WTC11 (cell line): ENCODE data around the gene MYOF. TPM values are rescaled to one million over a fixed set of nuclear protein-coding genes. Genes with fewer than 3 reads are reported as not detected.

Experiments
- ATAC-seq: fragments of 200-7000 bp; cut with Tn5 transposase; 2 replicates; pipeline ENCODE4 v1.10.0; 2021; ENCODE audit warnings: mild to moderate bottlenecking, moderate library complexity
- CTCF ChIA-PET: fragments of 300-600 bp; sonication (Branson Sonifier 250); formaldehyde crosslinking; loops from one replicate; lab custom pipeline; 2021; ENCODE audit warnings: antibody characterized with exemption; lab: Charles Lee
- POLR2A ChIA-PET: fragments of 350-600 bp; sonication (Branson Sonifier 250); formaldehyde crosslinking; loops from one replicate; lab custom pipeline; 2021; ENCODE audit warnings: antibody characterized with exemption; lab: Charles Lee
- DNase-seq: peaks from one replicate; pipeline ENCODE4 v3.0.0; 2021; ENCODE audit warnings: low spot score
- H3K27ac Mint-ChIP-seq: 2 replicates; pipeline ENCODE4 v1.8.0; 2021; ENCODE audit warnings: mixed read lengths
- H3K27me3 Mint-ChIP-seq: 2 replicates; pipeline ENCODE4 v1.8.0; 2021; ENCODE audit warnings: low read depth, mild to moderate bottlenecking, moderate library complexity, mixed read lengths
- H3K36me3 Mint-ChIP-seq: 2 replicates; pipeline ENCODE4 v1.8.0; 2021; ENCODE audit warnings: mixed read lengths
- H3K4me1 Mint-ChIP-seq: 2 replicates; pipeline ENCODE4 v1.8.0; 2022; ENCODE audit warnings: mixed read lengths
- H3K4me3 Mint-ChIP-seq: 2 replicates; pipeline ENCODE4 v1.8.0; 2021; ENCODE audit warnings: mild to moderate bottlenecking, moderate library complexity, mixed read lengths
- H3K9me3 Mint-ChIP-seq: 2 replicates; pipeline ENCODE4 v1.8.0; 2021; ENCODE audit warnings: mixed read lengths
- AR ChIP-seq: fragments of 250-450 bp; sonication (Bioruptor Pico); IDR thresholded peaks from 2 replicates; pipeline ENCODE4 v1.9.0; 2021; ENCODE audit warnings: mild to moderate bottlenecking
- ATF1 ChIP-seq: sonication (generic); formaldehyde crosslinking; IDR thresholded peaks from 2 replicates; pipeline ENCODE4 v1.8.1; 2023; ENCODE audit warnings: mild to moderate bottlenecking, moderate library complexity, missing genetic modification reagents
- ATF2 ChIP-seq: sonication (generic); formaldehyde crosslinking; IDR thresholded peaks from 2 replicates; pipeline ENCODE4 v1.8.1; 2022; ENCODE audit warnings: low read depth, missing genetic modification reagents, borderline replicate concordance
- E2F4 ChIP-seq: sonication (generic); formaldehyde crosslinking; IDR thresholded peaks from 2 replicates; pipeline ENCODE4 v1.8.1; 2022; ENCODE audit warnings: low read depth, mild to moderate bottlenecking, moderate library complexity, missing genetic modification reagents, borderline replicate concordance
- ELF4 ChIP-seq: sonication (generic); formaldehyde crosslinking; IDR thresholded peaks from 2 replicates; pipeline ENCODE4 v1.8.1; 2022; ENCODE audit warnings: low read depth, mild to moderate bottlenecking, moderate library complexity, missing genetic modification reagents
- GTF2I ChIP-seq: fragments of 250-450 bp; sonication (Bioruptor Pico); conservative IDR thresholded peaks from 2 replicates; pipeline ENCODE4 v1.4.0; 2021; ENCODE audit warnings: mild to moderate bottlenecking
- HMGA2 ChIP-seq: fragments of 250-450 bp; sonication (Bioruptor Pico); IDR thresholded peaks from 2 replicates; pipeline ENCODE4 v1.4.0; 2021; ENCODE audit warnings: mild to moderate bottlenecking, moderate library complexity
- IRF2 ChIP-seq: sonication (generic); formaldehyde crosslinking; IDR thresholded peaks from 2 replicates; pipeline ENCODE4 v1.8.0; 2022; ENCODE audit warnings: low read depth, missing genetic modification reagents, borderline replicate concordance
- KAT7 ChIP-seq: sonication (generic); formaldehyde crosslinking; IDR thresholded peaks from 2 replicates; pipeline ENCODE4 v1.8.1; 2023; ENCODE audit warnings: missing genetic modification reagents, mild to moderate bottlenecking, borderline replicate concordance
- MXD4 ChIP-seq: fragments of 250-450 bp; sonication (Bioruptor Pico); IDR thresholded peaks from 2 replicates; pipeline ENCODE4 v1.8.0; 2021; ENCODE audit warnings: mild to moderate bottlenecking, moderate library complexity, borderline replicate concordance
- NFATC4 ChIP-seq: fragments of 250-450 bp; sonication (Bioruptor Pico); IDR thresholded peaks from 2 replicates; pipeline ENCODE4 v1.9.0; 2021; ENCODE audit warnings: mild to moderate bottlenecking
- OVOL2 ChIP-seq: fragments of 250-450 bp; sonication (Bioruptor Pico); IDR thresholded peaks from 2 replicates; pipeline ENCODE4 v1.9.0; 2021; ENCODE audit warnings: mild to moderate bottlenecking, borderline replicate concordance
- RORB ChIP-seq: fragments of 250-450 bp; sonication (Bioruptor Pico); IDR thresholded peaks from 2 replicates; pipeline ENCODE4 v1.9.0; 2021; ENCODE audit warnings: mild to moderate bottlenecking
- SOX15 ChIP-seq: fragments of 250-450 bp; sonication (Bioruptor Pico); IDR thresholded peaks from 2 replicates; pipeline ENCODE4 v1.9.0; 2021; ENCODE audit warnings: mild to moderate bottlenecking
- TEAD1 ChIP-seq: sonication (generic); formaldehyde crosslinking; IDR thresholded peaks from 2 replicates; pipeline ENCODE4 v1.8.0; 2022; ENCODE audit warnings: mild to moderate bottlenecking, missing genetic modification reagents
- TEAD4 ChIP-seq: sonication (generic); formaldehyde crosslinking; IDR thresholded peaks from 2 replicates; pipeline ENCODE4 v1.8.0; 2022; ENCODE audit warnings: mild to moderate bottlenecking, missing genetic modification reagents
- ZBTB21 ChIP-seq: sonication (generic); formaldehyde crosslinking; IDR thresholded peaks from 2 replicates; pipeline ENCODE4 v1.8.1; 2023; ENCODE audit warnings: mild to moderate bottlenecking, missing genetic modification reagents, borderline replicate concordance
- ZNF138 ChIP-seq: sonication (generic); formaldehyde crosslinking; conservative IDR thresholded peaks from 2 replicates; pipeline ENCODE4 v1.8.1; 2022; ENCODE audit warnings: mild to moderate bottlenecking, moderate library complexity, missing genetic modification reagents
- ZNF219 ChIP-seq: sonication (generic); formaldehyde crosslinking; IDR thresholded peaks from 2 replicates; pipeline ENCODE4 v1.8.0; 2023; ENCODE audit warnings: missing genetic modification reagents, mild to moderate bottlenecking, borderline replicate concordance
- ZNF232 ChIP-seq: sonication (generic); formaldehyde crosslinking; IDR thresholded peaks from 2 replicates; pipeline ENCODE4 v1.8.0; 2022; ENCODE audit warnings: mild to moderate bottlenecking, missing genetic modification reagents
- ZNF281 ChIP-seq: sonication (generic); formaldehyde crosslinking; IDR thresholded peaks from 2 replicates; pipeline ENCODE4 v1.8.0; 2023; ENCODE audit warnings: mild to moderate bottlenecking, missing genetic modification reagents
- ZNF416 ChIP-seq: fragments of 250-450 bp; sonication (Bioruptor Pico); IDR thresholded peaks from 2 replicates; pipeline ENCODE4 v1.9.0; 2021; ENCODE audit warnings: mild to moderate bottlenecking, inconsistent platforms
- total RNA-seq: library from RNA; stranded (reverse); gene quantifications from 3 replicates; pipeline ENCODE4 v1.2.3, GENCODE V29; 2021
- TF ChIP-seq, protein P1 (sequence below): sonication (generic); formaldehyde crosslinking; IDR thresholded peaks from 2 replicates; pipeline ENCODE4 v1.8.1; 2022; ENCODE audit warnings: mild to moderate bottlenecking, missing genetic modification reagents, moderate library complexity, borderline replicate concordance
- TF ChIP-seq, protein P2 (sequence below): fragments of 200-600 bp; IDR thresholded peaks from 2 replicates; pipeline ENCODE4 v1.8.0; 2022; ENCODE audit warnings: antibody characterized with exemption
- TF ChIP-seq, protein P3 (sequence below): sonication (generic); formaldehyde crosslinking; conservative IDR thresholded peaks from 2 replicates; pipeline ENCODE4 v1.8.1; 2022; ENCODE audit warnings: mild to moderate bottlenecking, missing genetic modification reagents
- TF ChIP-seq, protein P4 (sequence below): sonication (generic); formaldehyde crosslinking; IDR thresholded peaks from 2 replicates; pipeline ENCODE4 v1.8.0; 2022; ENCODE audit warnings: mild to moderate bottlenecking, missing genetic modification reagents

MYOF gene
- total RNA-seq, 1 experiment from 2014 or later, result 1.8 TPM

GRCh38 chr10:93267521-93267920 is 214.6 kb downstream of the MYOF start (continued):
- TF ChIP-seq IRF2 (CRISPR knock-in tag) (no peak), TEAD4 (no peak), OVOL2 (CRISPR knock-in tag) (no peak), E2F4 (no peak), ZNF232 (CRISPR knock-in tag) (no peak), HMGA2 (no peak), ELF4 (CRISPR knock-in tag) (no peak), SOX15 (CRISPR knock-in tag) (no peak), GTF2I (no peak), ZNF138 (no peak), AR (CRISPR knock-in tag) (no peak)

GRCh38 chr10:93266858-93267257 is 215.3 kb downstream of the MYOF start:
- ChIA-PET CTCF (no interaction called here), POLR2A (no interaction called here)
- DNase-seq, result no peak
- no peak overlapping the region for H3K27ac Mint-ChIP-seq
- H3K9me3 Mint-ChIP-seq, result peaks cover 44% of the 10 kb centered on the region
- no peak for ATAC-seq
- peaks cover 45% of the 10 kb centered on the region for H3K36me3 Mint-ChIP-seq
- H3K27me3 Mint-ChIP-seq, result peaks cover 40% of the 10 kb centered on the region
- no peak overlapping the region for H3K4me3 Mint-ChIP-seq
- H3K4me1 Mint-ChIP-seq, result peaks cover 31% of the 10 kb centered on the region
- TF ChIP-seq ATF2 (CRISPR knock-in tag) (no peak), OVOL2 (CRISPR knock-in tag) (no peak), ZNF416 (CRISPR knock-in tag) (no peak), RORB (CRISPR knock-in tag) (no peak), MXD4 (CRISPR knock-in tag) (no peak), KAT7 (CRISPR knock-in tag) (no peak), ZBTB21 (CRISPR knock-in tag) (no peak), ZNF281 (no peak), TEAD1 (CRISPR knock-in tag) (no peak), NFATC4 (CRISPR knock-in tag) (no peak), ZNF219 (no peak), ATF1 (CRISPR knock-in tag) (no peak)
- TF ChIP-seq, protein P1, sequence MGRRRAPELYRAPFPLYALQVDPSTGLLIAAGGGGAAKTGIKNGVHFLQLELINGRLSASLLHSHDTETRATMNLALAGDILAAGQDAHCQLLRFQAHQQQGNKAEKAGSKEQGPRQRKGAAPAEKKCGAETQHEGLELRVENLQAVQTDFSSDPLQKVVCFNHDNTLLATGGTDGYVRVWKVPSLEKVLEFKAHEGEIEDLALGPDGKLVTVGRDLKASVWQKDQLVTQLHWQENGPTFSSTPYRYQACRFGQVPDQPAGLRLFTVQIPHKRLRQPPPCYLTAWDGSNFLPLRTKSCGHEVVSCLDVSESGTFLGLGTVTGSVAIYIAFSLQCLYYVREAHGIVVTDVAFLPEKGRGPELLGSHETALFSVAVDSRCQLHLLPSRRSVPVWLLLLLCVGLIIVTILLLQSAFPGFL, result no peak
- TF ChIP-seq, protein P2, sequence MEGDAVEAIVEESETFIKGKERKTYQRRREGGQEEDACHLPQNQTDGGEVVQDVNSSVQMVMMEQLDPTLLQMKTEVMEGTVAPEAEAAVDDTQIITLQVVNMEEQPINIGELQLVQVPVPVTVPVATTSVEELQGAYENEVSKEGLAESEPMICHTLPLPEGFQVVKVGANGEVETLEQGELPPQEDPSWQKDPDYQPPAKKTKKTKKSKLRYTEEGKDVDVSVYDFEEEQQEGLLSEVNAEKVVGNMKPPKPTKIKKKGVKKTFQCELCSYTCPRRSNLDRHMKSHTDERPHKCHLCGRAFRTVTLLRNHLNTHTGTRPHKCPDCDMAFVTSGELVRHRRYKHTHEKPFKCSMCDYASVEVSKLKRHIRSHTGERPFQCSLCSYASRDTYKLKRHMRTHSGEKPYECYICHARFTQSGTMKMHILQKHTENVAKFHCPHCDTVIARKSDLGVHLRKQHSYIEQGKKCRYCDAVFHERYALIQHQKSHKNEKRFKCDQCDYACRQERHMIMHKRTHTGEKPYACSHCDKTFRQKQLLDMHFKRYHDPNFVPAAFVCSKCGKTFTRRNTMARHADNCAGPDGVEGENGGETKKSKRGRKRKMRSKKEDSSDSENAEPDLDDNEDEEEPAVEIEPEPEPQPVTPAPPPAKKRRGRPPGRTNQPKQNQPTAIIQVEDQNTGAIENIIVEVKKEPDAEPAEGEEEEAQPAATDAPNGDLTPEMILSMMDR, result no peak
- TF ChIP-seq, protein P3, sequence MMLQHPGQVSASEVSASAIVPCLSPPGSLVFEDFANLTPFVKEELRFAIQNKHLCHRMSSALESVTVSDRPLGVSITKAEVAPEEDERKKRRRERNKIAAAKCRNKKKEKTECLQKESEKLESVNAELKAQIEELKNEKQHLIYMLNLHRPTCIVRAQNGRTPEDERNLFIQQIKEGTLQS, result no peak
- TF ChIP-seq, protein P4, sequence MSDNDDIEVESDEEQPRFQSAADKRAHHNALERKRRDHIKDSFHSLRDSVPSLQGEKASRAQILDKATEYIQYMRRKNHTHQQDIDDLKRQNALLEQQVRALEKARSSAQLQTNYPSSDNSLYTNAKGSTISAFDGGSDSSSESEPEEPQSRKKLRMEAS (CRISPR knock-in tag), result no peak
